PC-9 (cell line): ENCODE data around the gene CDC42BPG. TPM values are rescaled to one million over a fixed set of nuclear protein-coding genes. Genes with fewer than 3 reads are reported as not detected.

Experiments used
- BruUV-seq: library from RNA; stranded (reverse); fragments of 400-500 nt; replicated peaks from 2 replicates; lab custom pipeline; 2021; lab: Mats Ljungman, UMichigan
- CTCF ChIA-PET: fragments of 300-600 bp; sonication (Branson Sonifier 250); formaldehyde crosslinking; loops from one replicate; lab custom pipeline; 2022; ENCODE audit warnings: antibody characterized with exemption; lab: Charles Lee
- POLR2A ChIA-PET: fragments of 300-600 bp; sonication (Branson Sonifier 250); formaldehyde crosslinking; loops from one replicate; lab custom pipeline; 2022; ENCODE audit warnings: antibody characterized with exemption; ENCODE audit not compliant: unreplicated experiment; lab: Charles Lee
- DNase-seq, 2 experiments: peaks; one replicate each; pipeline versions ENCODE4 v3.0.0 to v3.0.0-alpha.2; 2015 to 2022; ENCODE audit warnings: mixed read lengths in 1 of 2
- H2AFZ ChIP-seq: fragments of 200-600 bp; sonication (generic); 2 replicates; pipeline ENCODE4 v1.8.1; 2017; ENCODE audit warnings: antibody characterized with exemption
- H3F3A ChIP-seq: fragments of 200-600 bp; sonication (generic); 2 replicates; pipeline ENCODE4 v1.8.1; 2017; ENCODE audit warnings: antibody characterized with exemption, mild to moderate bottlenecking, low read depth; ENCODE audit not compliant: insufficient read depth
- H3K27ac ChIP-seq: fragments of 200-600 bp; sonication (generic); 2 replicates; pipeline ENCODE4 v1.6.1; 2016; ENCODE audit warnings: mixed run types
- H3K27me3 ChIP-seq: fragments of 200-600 bp; sonication (generic); 2 replicates; pipeline ENCODE4 v1.6.1; 2016; ENCODE audit warnings: low read depth, mixed run types; ENCODE audit not compliant: insufficient read depth
- H3K36me3 ChIP-seq: fragments of 200-600 bp; sonication (generic); 2 replicates; pipeline ENCODE4 v1.6.1; 2016; ENCODE audit warnings: low read depth, mixed run types
- H3K4me1 ChIP-seq: fragments of 200-600 bp; sonication (generic); replicated peaks from 2 replicates; pipeline ENCODE4 v1.6.1; 2016; ENCODE audit warnings: mixed run types; ENCODE audit not compliant: insufficient read depth
- H3K4me2 ChIP-seq: fragments of 200-600 bp; sonication (generic); 2 replicates; pipeline ENCODE4 v1.6.1; 2017; ENCODE audit warnings: mixed run types
- H3K4me3 ChIP-seq: fragments of 200-600 bp; sonication (generic); 2 replicates; pipeline ENCODE4 v1.6.1; 2016; ENCODE audit warnings: mixed run types
- H3K79me2 ChIP-seq: fragments of 200-600 bp; sonication (generic); 2 replicates; pipeline ENCODE4 v1.6.1; 2017; ENCODE audit warnings: low read depth, mixed run types
- H3K9me2 ChIP-seq: fragments of 200-600 bp; sonication (generic); 2 replicates; pipeline ENCODE4 v1.8.1; 2017; ENCODE audit warnings: mild to moderate bottlenecking; ENCODE audit not compliant: insufficient read depth
- H3K9me3 ChIP-seq: fragments of 200-600 bp; sonication (generic); 2 replicates; pipeline ENCODE4 v1.8.1; 2016; ENCODE audit warnings: low read depth; ENCODE audit not compliant: insufficient read depth
- H4K20me1 ChIP-seq: fragments of 200-600 bp; sonication (generic); 2 replicates; pipeline ENCODE4 v1.8.1; 2017; ENCODE audit not compliant: insufficient read depth
- EZH2 ChIP-seq: fragments of 200-600 bp; sonication (generic); IDR thresholded peaks from 2 replicates; pipeline ENCODE4 v1.8.0; 2017; ENCODE audit warnings: antibody characterized with exemption, low read depth
- intact Hi-C: fragments of 100-400 bp; cut with micrococcal nuclease; formaldehyde crosslinking; loops from one replicate; pipeline ENCODE4 v1.10.0; 2022; ENCODE audit not compliant: unreplicated experiment
- total RNA-seq: library from RNA; stranded (reverse); gene quantifications from 2 replicates; pipeline ENCODE4 v1.2.3, GENCODE V29; 2021
- TF ChIP-seq, protein P1 (sequence below): fragments of 200-600 bp; sonication (generic); conservative IDR thresholded peaks from 2 replicates; pipeline ENCODE4 v1.6.1; 2017; ENCODE audit warnings: mixed run types, antibody characterized with exemption, mild to moderate bottlenecking, moderate library complexity

The CDC42BPG gene
- total RNA-seq, 1 experiment from 2014 or later: 31.3 TPM

DNA sequence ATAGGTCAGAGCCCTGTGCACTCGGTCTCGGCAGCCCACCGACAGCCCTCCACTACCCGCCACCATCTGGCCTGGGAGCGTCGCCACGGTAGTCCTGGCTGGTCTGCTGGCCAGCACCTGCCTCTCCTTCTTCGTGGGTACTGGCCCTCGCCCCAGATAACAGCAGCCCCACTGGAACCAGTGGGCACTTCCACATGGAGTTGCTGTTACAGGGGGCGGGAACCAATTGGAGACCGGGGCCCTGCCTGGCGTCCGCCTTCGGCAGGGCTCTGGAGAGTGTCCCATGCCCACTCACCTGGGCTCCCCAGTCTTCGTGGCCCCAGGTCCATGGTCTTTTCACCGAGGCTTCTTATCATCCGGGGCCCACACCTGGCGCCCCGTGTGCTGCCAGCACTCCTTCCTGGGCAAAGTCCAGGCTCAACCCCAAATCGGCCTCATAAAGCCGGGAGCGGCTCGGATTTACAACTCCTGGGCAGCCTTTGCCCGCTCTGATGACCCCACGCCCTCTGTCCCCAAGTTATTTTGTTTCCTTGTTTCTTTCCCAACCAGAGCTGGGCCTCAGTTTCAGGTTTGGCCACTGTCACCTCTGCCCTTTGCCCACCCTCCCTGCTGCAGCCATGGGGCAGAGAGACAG lies 46.9 kb upstream of the CDC42BPG start:
- POLR2A ChIA-PET: no interaction called here
- intact Hi-C loops: no loop called here
- Histone ChIP-seq H3K4me1 (peaks cover 13% of the 10 kb centered on the region), H4K20me1 (0 out of 2 replicates have a peak, but pooled peaks cover under 1% of the 10 kb centered on the region), H3K4me3 (no peak overlapping the region), H2AFZ (no peak overlapping the region), H3F3A (peaks cover 17% of the 10 kb centered on the region; the same call in 1 of the 2 replicates), H3K36me3 (no peaks in the 10 kb centered on the region), H3K4me2 (no peak overlapping the region), H3K27ac (no peak overlapping the region), H3K79me2 (no peaks in the 10 kb centered on the region), H3K9me2 (no peaks in the 10 kb centered on the region), H3K9me3 (no peaks in the 10 kb centered on the region), H3K27me3 (no peaks in the 10 kb centered on the region)
- DNase-seq: no peak
- BruUV-seq: no TSS peak
- TF ChIP-seq EZH2: no peak
- TF ChIP-seq, protein P1, sequence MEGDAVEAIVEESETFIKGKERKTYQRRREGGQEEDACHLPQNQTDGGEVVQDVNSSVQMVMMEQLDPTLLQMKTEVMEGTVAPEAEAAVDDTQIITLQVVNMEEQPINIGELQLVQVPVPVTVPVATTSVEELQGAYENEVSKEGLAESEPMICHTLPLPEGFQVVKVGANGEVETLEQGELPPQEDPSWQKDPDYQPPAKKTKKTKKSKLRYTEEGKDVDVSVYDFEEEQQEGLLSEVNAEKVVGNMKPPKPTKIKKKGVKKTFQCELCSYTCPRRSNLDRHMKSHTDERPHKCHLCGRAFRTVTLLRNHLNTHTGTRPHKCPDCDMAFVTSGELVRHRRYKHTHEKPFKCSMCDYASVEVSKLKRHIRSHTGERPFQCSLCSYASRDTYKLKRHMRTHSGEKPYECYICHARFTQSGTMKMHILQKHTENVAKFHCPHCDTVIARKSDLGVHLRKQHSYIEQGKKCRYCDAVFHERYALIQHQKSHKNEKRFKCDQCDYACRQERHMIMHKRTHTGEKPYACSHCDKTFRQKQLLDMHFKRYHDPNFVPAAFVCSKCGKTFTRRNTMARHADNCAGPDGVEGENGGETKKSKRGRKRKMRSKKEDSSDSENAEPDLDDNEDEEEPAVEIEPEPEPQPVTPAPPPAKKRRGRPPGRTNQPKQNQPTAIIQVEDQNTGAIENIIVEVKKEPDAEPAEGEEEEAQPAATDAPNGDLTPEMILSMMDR: no peak
- CTCF ChIA-PET: interaction anchor here (0.6 to 2.0 kb wide), 3 partner anchors 43 to 461 kb away, joined by 3 to 9 read pairs (median 4); no protein-coding TSS in a partner anchor

DNA sequence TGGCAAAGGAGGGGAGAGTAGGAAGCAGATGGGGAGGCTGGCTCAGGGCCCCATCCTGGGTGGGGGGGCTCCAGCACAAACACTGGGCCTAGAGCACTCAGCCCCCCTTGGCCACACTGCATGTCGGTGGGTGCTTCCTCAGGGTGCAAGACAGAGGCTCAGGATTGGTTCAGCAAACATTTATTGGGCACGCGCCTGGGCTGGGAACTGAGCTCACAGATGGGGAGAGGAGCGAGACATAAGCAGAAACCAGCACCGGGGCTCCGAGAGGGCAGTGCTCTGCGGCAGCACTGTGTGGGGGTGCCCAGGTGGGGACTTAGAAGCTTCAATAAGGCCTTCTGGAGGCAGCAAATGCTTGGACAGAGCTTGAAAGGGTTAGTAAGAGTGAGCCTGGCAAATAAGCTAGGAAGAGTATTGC lies 46.1 kb upstream of the CDC42BPG start:
- H3K9me2 ChIP-seq: no peaks in the 10 kb centered on the region
- no peak overlapping the region for H3K4me2 ChIP-seq
- H3K9me3 ChIP-seq: no peaks in the 10 kb centered on the region
- H3K36me3 ChIP-seq: no peaks in the 10 kb centered on the region
- ChIA-PET CTCF (interaction anchor here (0.6 to 2.0 kb wide), 3 partner anchors 42 to 72 kb away, joined by 5 to 17 read pairs (median 9); no protein-coding TSS in a partner anchor), POLR2A (no interaction called here)
- DNase-seq: no peak
- TF ChIP-seq, protein P1: no peak
- TF ChIP-seq EZH2: no peak
- no peaks in the 10 kb centered on the region for H4K20me1 ChIP-seq
- no peak overlapping the region for H3K4me3 ChIP-seq
- no peaks in the 10 kb centered on the region for H3K79me2 ChIP-seq
- H3F3A ChIP-seq: peaks cover 23% of the 10 kb centered on the region; the same call in 1 of the 2 replicates
- H3K4me1 ChIP-seq: peaks cover 21% of the 10 kb centered on the region
- H3K27me3 ChIP-seq: no peaks in the 10 kb centered on the region
- no peak overlapping the region for H3K27ac ChIP-seq
- BruUV-seq: no TSS peak
- no peak overlapping the region for H2AFZ ChIP-seq
- intact Hi-C loops: no loop called here

DNA sequence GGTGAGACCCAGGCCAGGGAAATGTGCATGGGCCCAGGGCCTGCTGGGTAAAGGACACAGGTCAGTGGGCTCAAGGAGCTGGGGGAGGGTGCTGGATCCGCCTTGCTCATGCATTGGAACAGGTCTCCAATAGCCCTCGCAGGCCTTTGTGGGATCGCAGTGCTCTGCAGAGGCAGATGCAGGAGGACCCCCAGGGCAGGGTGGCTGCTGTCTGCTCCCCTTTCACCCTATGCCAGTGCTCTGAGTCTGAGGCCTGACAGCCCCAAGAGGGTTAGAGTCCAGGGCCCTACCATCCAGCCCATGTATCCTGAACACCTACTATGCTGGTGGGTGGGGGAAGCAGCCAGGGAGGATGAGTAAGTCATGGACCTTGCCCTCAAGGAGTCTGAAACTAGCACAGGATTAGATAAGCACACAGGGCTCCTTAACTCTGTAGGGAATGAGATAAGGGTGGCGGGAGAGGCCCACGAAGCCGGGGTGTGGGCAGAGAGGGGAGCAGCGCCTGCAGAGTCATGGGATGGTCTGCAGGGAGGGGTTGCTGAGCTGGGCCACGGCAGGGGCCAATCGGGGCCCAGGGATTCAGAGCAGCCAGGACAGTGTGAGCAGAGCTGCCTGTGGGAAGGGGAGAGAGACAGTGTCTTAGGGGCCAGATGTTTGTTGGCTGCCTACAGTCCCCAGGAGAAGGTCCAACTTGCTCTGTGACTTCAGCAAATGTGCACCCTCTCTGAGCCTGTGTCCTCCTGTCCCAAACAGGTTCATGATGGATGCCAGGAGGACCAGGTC lies 44.5 kb upstream of the CDC42BPG start:
- DNase-seq: no peak
- POLR2A ChIA-PET: interaction anchor here (0.6 kb wide), 1 partner anchor 40 kb away, joined by 3 read pairs; no protein-coding TSS in a partner anchor

More for the DNA sequence above, 44.5 kb upstream of the CDC42BPG start:
- no peaks in the 10 kb centered on the region for H3K9me3 ChIP-seq
- no peak overlapping the region for H3K27ac ChIP-seq
- no peak overlapping the region for H3K4me3 ChIP-seq
- H3F3A ChIP-seq: peaks cover 29% of the 10 kb centered on the region; the same call in 1 of the 2 replicates
- CTCF ChIA-PET: interaction anchor here (0.7 to 2.0 kb wide), 3 partner anchors 12 to 41 kb away, joined by 3 to 9 read pairs (median 9); no protein-coding TSS in a partner anchor
- H3K79me2 ChIP-seq: no peaks in the 10 kb centered on the region
- no peaks in the 10 kb centered on the region for H3K27me3 ChIP-seq
- no peaks in the 10 kb centered on the region for H3K36me3 ChIP-seq
- H3K4me2 ChIP-seq: no peak overlapping the region
- peaks cover 24% of the 10 kb centered on the region for H3K4me1 ChIP-seq
- no peaks in the 10 kb centered on the region for H3K9me2 ChIP-seq
- intact Hi-C loops: no loop called here
- H4K20me1 ChIP-seq: no peaks in the 10 kb centered on the region
- no TSS peak for BruUV-seq
- H2AFZ ChIP-seq: no peak overlapping the region
- TF ChIP-seq EZH2: no peak
- TF ChIP-seq, protein P1: no peak
